ENCODE results near the gene CDON. TPM values are rescaled to one million over a fixed set of nuclear protein-coding genes. Genes with fewer than 3 reads are reported as not detected.
"Not testable (repeated sequence)": the region's sequence is repeated elsewhere in the genome, so short reads cannot be mapped to it uniquely, and the experiment has no call there.

CDON gene
- total RNA-seq, 1 donor from 2014 or later: 0.24 TPM

DNA sequence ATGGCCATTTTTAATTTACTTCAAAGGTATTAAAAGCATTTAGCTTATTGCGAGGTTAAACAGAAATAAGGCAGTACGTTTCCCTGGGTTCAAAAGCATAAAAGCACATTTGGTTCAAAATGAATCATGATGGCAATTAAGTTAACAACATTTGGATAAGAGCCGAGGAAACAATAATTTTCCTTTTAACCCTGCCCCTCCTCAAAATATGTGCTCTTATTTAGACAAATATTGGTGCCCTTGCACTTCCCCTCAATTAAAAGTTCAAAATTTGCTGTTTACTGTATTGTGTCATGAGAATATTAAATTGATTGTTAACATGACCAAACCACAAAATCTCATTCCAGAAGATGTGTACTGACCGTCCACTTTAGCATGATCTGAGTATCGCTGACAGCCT, 68.2 kb downstream of the CDON start:
- Mint-ChIP-seq H3K9me3 (no peaks in the 10 kb centered on the region), H3K4me3 (no peak overlapping the region), H3K4me1 (no peaks in the 10 kb centered on the region), H3K27me3 (no peaks in the 10 kb centered on the region), H3K36me3 (ENCODE audit: low read depth) (no peaks in the 10 kb centered on the region), H3K27ac (no peak overlapping the region)
- ChIA-PET CTCF (no interaction called here), POLR2A (no interaction called here)
- ATAC-seq (ENCODE audit: low read depth) (no peak), DNase-seq (no peak)
- TF ChIP-seq, protein P1, sequence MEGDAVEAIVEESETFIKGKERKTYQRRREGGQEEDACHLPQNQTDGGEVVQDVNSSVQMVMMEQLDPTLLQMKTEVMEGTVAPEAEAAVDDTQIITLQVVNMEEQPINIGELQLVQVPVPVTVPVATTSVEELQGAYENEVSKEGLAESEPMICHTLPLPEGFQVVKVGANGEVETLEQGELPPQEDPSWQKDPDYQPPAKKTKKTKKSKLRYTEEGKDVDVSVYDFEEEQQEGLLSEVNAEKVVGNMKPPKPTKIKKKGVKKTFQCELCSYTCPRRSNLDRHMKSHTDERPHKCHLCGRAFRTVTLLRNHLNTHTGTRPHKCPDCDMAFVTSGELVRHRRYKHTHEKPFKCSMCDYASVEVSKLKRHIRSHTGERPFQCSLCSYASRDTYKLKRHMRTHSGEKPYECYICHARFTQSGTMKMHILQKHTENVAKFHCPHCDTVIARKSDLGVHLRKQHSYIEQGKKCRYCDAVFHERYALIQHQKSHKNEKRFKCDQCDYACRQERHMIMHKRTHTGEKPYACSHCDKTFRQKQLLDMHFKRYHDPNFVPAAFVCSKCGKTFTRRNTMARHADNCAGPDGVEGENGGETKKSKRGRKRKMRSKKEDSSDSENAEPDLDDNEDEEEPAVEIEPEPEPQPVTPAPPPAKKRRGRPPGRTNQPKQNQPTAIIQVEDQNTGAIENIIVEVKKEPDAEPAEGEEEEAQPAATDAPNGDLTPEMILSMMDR (IDR thresholded peaks at IDR 0.05): no peak
- intact Hi-C loops (cut with micrococcal nuclease): no loop called here

DNA sequence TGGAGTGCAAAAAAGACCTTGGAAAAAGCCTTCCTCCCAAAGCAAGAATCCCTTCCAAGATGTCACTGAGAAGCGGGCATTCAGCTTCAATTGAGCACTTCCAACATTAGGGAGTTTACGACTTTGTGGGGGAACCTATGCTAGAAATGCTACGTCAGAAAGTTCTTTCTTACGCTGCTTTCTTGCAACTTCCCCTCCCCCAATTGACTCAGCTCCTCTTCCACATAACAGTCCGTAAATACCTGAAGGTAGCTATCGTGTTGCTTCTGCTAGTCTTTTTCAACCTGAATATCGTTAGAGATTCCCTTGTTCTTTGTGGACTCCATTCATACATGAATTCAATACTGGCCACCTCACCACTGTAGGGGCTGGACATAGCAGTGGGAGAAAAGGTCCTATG, 69.8 kb downstream of the CDON start:
- Mint-ChIP-seq H3K4me1 (no peaks in the 10 kb centered on the region), H3K4me3 (no peak overlapping the region), H3K27ac (no peak overlapping the region), H3K27me3 (no peaks in the 10 kb centered on the region), H3K9me3 (no peaks in the 10 kb centered on the region), H3K36me3 (ENCODE audit: low read depth) (no peaks in the 10 kb centered on the region)
- DNase-seq (no peak), ATAC-seq (ENCODE audit: low read depth) (no peak)
- TF ChIP-seq, protein P1 (IDR thresholded peaks at IDR 0.05): no peak
- intact Hi-C loops (cut with micrococcal nuclease): no loop called here
- POLR2A ChIA-PET: no interaction called here
- CTCF ChIA-PET: no interaction called here

DNA sequence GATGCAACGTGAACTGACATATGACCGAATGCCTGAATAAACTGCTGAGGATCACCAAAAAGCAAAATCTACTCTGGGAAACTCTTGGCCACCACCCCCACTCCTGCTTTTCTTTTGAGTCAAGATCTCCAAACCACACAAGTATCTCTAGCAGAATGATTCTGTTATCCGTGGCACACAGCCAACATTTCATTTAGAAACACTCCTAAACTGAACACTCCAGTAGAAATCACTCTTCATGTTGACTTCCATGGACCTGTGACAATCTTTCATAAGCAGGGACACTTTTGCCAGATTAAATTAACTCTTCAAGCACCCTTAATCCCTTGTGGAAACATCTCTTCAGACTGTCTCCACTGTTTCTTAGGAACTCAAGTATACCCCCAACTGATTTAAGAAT, 72.4 kb downstream of the CDON start:
- intact Hi-C loops (cut with micrococcal nuclease): no loop called here
- CTCF ChIA-PET: no interaction called here
- no peak for ATAC-seq (ENCODE audit: low read depth)

DNA sequence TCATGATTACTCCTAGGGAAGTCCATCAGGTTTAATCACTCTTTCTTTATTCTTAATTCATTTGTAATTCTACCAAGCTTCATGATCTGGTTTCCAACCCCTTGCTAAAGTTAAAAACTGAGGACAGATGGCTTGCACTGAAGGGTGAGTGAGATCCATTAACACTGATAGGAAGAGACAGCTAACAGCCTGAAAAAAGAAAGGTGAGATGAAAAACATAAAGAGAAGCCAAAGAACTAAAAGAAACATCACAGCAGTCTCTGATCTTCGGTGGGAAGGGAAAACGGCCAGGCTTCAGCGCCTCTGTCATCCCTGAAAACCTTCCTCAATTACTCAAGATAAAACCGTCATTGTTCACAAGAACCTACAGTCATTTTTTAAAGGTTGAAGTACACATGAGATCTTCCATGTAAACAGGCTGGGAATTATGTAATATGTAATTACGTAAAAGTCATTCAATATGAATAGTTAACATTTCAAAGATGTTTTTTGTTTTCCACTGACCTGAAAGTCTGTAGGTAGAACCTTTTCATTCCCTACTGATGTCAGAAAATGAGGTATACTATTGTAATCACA, 75.5 kb downstream of the CDON start:
- H3K27ac Mint-ChIP-seq: no peak overlapping the region

More for the DNA sequence above, 72.4 kb downstream of the CDON start:
- no peaks in the 10 kb centered on the region for H3K36me3 Mint-ChIP-seq (ENCODE audit: low read depth)
- no peak overlapping the region for H3K4me3 Mint-ChIP-seq
- H3K9me3 Mint-ChIP-seq: no peaks in the 10 kb centered on the region
- no peak overlapping the region for H3K27ac Mint-ChIP-seq
- no peaks in the 10 kb centered on the region for H3K27me3 Mint-ChIP-seq
- POLR2A ChIA-PET: no interaction called here
- DNase-seq: no peak
- H3K4me1 Mint-ChIP-seq: no peaks in the 10 kb centered on the region
- TF ChIP-seq, protein P1 (IDR thresholded peaks at IDR 0.05): no peak

DNA sequence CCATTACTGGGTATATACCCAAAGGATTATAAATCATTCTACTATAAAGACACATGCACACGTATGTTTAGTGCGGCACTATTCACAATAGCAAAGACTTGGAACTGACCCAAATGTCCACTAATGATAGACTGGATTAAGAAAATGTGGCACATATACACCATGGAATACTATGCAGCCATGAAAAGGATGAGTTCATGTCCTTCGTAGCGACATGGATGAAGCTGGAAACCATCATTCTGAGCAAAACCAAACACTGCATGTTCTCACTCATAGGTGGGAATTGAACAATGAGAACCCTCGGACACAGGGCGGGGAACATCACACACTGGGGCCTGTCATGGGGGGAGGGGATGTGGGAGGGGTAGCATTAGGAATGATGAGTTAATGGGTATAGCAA, 76.7 kb downstream of the CDON start:
- H3K36me3 Mint-ChIP-seq (ENCODE audit: low read depth); POLR2A ChIA-PET; intact Hi-C loops (cut with micrococcal nuclease); H3K4me3 Mint-ChIP-seq; CTCF ChIA-PET; ATAC-seq (ENCODE audit: low read depth); DNase-seq; H3K4me1 Mint-ChIP-seq; H3K27me3 Mint-ChIP-seq; H3K9me3 Mint-ChIP-seq; H3K27ac Mint-ChIP-seq: not testable (repeated sequence)

More for the DNA sequence above, 75.5 kb downstream of the CDON start:
- Mint-ChIP-seq H3K27me3 (no peaks in the 10 kb centered on the region), H3K9me3 (no peaks in the 10 kb centered on the region), H3K4me3 (no peak overlapping the region), H3K36me3 (ENCODE audit: low read depth) (no peaks in the 10 kb centered on the region), H3K4me1 (no peaks in the 10 kb centered on the region)
- intact Hi-C loops (cut with micrococcal nuclease): no loop called here
- TF ChIP-seq, protein P1 (IDR thresholded peaks at IDR 0.05): no peak
- DNase-seq: no peak
- ChIA-PET CTCF (no interaction called here), POLR2A (no interaction called here)
- ATAC-seq (ENCODE audit: low read depth): no peak

DNA sequence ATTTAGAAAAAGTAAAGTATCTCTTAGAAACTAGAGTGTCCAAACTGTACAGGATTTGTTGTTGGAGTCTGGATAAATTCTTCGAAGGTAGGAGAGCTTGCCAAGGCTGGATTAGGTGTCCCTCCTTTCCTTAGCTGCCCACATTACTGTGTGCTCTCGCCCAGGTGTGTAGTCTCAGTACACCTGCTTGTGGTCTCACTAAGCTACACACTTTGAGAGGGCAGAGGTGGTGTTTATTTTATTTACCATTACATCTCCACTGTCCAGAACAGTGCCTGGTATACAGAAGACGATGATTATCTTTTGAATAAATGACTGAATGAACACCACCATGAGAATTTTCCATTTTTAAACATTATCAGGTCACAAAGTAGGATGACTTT, 80.3 kb downstream of the CDON start:
- no peaks in the 10 kb centered on the region for H3K36me3 Mint-ChIP-seq (ENCODE audit: low read depth)
- H3K4me3 Mint-ChIP-seq: no peak overlapping the region
- no peaks in the 10 kb centered on the region for H3K27me3 Mint-ChIP-seq
- H3K27ac Mint-ChIP-seq: no peak overlapping the region
- H3K9me3 Mint-ChIP-seq: no peaks in the 10 kb centered on the region
- intact Hi-C loops (cut with micrococcal nuclease): no loop called here
- CTCF ChIA-PET: no interaction called here
- TF ChIP-seq, protein P1 (IDR thresholded peaks at IDR 0.05): no peak
- POLR2A ChIA-PET: no interaction called here
- DNase-seq (no peak), ATAC-seq (ENCODE audit: low read depth) (no peak)
- no peaks in the 10 kb centered on the region for H3K4me1 Mint-ChIP-seq
